HG02642 (cell line): Measurements from ENCODE around the gene USHBP1.

Experiments used
- ATAC-seq: cut with Tn5 transposase; IDR thresholded peaks from one replicate; pipeline ENCODE4 v1.9.1; 2021; ENCODE audit warnings: mild to moderate bottlenecking; ENCODE audit not compliant: unreplicated experiment, poor library complexity

Gene USHBP1

DNA sequence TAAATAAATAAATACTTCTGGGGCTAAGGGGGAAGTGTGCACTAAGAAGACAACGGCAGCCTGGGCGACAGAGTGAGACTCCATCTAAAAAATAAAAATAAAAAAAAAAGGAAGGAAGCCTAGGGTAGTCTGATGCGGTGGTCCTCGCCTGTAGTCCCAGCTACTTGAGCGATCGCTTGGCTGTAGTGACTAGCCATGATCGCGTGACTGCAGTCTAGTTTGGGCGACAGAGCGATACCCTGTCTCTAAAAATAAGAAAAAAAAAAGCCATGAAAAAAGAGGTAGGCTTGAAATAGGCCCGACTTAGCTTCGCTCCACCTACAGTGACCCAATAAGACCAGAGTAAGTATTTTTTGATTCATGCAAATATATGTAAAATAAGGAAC lies 2.0 kb upstream of the USHBP1 start:
- peak; percentile 15 for ATAC-seq

DNA sequence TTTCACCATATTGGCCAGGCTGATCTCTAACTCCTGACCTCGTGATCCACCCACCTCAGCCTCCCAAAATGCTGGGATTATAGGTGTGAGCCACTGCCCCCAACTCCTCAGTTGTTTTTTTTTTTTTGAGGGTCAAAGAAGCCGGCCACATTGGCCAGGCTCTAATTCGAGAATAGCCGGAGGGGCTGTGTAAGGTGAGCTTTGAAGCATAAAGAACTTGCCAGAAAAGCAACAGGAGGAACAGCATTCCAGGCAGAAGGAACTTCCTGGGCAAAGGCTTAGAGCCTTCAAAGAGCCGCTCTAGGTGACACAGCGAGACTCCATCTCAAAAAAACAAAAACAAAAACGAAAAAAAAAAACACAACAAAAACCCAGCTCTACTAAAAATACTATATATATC lies 1.5 kb upstream of the USHBP1 start:
- no peak for ATAC-seq

DNA sequence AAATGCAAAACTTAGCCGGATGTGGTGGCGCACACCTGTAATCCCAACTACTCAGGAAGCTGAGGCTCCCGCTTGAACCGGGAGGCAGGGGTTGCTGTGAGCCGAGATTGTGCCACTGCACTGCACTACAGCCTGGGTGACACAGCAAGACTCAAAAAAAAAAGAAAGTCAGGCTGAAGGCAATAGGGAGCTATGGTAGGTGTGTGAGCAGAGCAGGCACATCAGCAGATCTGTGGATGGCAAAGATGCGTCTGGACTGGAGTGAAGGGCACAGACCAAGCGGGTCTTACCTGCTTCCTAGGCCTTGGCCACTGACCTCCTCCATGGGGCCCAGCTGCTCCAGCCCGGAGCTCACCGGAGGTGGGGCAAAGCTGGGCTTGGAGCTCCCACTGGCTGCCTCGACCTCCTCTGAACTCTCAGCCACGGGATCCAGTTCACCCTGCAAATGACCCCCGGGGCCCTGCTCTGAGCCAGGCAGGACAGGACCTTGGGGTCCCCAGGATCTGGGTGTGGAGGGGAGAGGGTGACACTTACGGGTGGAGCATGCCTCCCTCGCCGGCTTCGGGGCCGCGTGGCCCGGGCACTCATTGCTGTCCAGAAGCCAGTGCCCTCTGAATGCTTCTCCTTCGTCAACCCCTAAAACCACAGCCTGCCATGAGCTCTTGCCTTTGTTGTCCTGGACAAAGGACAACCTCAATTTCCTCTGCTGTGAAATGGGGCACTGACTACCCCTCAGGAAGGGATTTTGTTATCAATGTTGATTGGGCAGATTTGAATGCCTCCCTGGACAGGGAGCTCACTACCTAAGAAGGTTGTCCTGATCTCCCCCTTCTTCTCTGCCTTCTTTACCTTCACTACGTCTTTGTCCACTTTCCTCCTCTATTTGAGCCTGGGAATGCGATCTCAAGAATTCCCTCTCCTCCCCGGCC lies 569 bp downstream of the USHBP1 start:
- no peak for ATAC-seq

DNA sequence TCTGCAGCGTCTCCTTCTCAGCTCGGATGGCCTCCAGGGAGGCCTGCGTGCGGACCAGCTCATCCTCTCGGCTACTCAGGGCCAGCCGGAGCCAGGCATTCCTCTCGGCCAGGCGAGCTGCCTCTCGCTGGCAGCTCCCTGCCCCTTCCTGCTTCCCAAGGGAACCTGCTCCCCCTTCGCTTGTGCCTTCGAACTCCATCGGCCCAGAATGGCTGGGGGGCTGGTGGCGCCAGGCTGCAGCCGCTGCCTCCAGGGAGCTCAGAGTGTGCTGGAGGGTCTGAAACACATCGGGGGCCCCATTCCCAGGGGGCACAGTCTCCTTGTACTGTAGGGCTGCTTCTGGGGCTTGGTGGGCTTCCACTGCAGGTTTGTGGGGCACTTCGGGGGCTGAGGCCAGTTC lies 2.0 kb downstream of the USHBP1 start:
- ATAC-seq = no peak

DNA sequence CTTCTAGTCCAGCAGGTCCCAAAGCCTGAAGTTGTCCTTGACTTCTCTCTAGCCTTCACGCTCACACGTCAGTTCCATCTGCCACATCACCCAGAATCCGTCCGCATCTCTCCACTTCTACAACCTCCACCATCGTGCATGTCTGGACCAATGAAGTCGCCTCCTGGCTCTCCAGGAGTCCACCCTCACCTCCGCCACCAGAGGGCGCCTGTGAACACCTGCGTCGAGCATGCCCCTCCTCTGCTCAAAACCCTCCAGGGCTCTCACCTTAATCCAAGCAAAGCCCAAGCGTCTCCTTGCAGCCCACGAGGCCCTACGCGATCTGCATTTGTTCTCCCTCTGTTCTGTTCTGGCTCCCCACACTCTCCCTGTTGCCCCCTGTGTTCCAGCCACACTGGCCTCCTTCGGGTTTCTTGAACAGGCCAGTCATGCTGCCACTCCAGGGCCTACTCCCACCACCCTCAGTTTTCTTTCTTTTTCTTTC lies 3.7 kb downstream of the USHBP1 start:
- ATAC-seq = peak; percentile 74

DNA sequence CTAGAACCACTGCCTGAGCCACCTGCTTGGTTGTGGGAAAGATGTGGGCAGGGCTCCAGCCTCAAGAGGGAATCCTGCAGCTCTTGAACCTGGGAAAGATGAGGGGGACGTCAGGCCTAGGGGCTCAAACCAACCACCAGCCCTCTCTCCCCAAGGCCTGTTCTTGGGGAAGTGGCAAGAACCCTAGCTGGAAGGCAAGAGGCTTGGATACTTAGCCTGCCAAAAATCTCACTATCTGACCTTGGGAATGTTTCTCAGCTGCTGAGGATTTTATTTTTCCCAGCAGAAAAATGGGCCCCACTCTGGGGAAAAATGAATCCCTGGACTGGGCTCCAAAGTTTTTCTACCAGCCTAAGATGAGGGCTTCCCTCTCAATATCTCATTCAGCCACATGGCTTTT lies 4.6 kb downstream of the USHBP1 start:
- ATAC-seq = no peak

DNA sequence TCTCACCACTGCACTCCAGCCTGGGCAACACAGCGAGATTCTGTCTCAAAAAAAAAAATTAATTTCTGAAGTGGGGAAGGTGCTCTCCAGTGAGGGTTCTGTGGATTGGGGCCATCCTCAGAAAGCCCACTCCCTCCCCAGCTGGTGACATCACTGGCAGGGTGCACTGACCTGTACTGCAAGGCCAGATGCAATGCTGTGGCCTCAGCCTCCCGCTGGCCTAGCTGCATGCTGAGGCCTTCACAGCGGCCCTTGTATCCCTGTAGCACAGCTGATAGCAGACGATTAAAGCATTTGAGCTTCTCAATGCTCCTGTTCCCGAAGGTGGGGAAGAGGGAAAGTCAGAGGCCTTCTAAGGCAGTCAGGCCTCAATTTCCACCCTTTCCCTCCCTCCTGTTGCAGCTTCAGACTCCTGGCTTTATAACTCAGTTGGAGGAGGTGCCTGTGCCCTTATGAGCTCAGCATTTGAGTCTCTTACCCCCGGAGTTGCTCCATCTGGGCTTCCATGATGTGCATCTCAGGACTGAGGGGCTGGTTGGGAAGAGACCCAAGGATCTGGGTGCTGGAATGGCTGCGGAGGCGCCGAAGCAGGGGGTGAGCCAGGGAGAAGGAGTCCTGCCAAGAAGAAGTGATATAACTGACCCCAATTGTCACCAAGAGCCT lies 5.3 kb downstream of the USHBP1 start:
- ATAC-seq = no peak

DNA sequence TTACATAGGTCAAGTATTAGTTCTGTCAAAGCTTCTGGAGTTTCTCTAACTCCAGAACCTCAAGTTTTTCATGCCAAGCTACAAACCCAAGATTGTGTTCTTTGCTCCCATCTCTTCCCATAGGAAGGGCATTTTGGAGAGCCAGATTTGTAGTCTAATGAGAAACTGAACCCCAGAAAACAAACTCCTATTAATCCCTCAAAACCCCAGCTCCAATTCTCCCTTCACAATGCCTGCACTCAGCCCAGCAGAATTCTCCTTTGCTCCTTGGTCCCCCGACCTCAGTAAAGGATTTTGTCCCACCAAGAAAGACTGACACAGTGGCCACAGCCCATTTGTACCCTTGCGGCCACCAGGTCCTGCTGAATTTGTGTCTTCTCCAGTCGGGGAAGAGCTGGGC lies 8.4 kb downstream of the USHBP1 start:
- ATAC-seq = no peak

DNA sequence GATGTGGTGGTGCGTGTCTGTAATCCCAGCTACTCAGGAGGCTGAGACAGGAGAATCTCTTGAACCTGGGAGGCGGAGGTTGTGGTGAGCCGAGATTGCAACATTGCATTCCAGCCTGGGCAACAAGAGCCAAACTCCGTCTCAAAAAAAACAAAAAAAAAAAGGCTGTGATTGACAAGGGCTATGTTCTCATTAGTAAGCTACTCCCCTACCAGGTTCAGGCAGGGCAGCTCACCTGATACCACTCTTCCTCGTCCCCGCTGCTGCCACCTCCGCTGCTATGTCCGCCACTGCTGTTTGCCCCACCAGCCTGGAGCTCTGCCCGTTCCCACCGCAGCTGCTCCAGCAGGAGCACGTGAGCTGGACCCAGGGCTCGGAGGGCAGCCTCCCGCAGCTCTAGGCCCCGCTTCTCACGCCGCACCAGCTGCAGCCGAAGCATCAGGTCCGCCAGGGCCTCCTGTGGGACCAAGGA lies 9.4 kb downstream of the USHBP1 start:
- ATAC-seq = no peak

DNA sequence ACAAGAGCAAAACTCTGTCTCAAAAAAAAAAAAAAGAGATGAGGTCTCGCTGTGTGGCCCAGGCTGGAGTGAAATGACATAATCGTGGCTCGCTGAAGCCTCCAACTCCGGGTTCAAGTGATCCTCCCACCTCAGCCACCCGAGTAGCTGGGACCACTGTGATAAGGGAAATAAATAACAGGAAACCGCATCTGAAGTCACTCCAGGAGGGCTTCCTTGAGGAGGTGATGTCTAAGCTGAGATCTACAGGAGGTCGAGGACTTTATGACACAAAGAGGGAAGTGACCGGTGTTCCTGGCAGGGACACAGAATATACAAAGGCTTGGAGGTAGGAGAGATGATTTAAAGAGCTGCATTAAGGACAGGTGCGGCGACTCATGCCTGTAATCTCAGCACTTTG lies 9.9 kb downstream of the USHBP1 start:
- no peak for ATAC-seq

DNA sequence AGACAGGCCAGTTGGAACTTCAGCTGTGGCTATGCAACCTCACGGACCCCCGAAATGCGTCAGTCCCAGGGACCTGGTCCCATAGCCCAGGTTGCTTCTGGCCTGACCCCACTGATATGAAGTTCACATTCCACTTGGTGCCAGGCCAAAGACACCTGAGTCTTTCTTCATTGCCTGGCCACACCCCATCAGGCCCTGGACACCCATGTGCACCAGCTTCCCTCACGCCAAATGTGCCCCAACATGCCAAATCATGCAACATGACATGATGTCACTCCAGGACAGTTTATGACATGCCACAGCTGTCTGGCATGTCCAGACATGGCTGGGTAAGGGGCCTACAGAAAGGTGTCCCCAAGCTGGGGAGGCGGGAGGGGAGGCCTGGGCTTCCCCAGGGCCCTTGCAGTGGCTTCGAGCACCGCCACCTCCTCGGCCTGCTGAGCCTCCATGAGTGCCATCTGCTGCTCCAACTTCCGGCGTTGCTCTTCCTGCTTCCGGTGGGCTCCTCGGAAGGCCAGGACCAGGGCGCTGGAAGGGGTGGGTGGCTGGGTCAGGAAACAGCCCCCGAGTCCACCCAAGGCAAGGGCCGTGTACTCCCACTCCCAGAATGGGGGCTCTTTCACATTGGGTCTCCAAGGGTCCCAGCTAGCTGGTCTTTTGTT lies 14.5 kb downstream of the USHBP1 start:
- ATAC-seq = no peak

DNA sequence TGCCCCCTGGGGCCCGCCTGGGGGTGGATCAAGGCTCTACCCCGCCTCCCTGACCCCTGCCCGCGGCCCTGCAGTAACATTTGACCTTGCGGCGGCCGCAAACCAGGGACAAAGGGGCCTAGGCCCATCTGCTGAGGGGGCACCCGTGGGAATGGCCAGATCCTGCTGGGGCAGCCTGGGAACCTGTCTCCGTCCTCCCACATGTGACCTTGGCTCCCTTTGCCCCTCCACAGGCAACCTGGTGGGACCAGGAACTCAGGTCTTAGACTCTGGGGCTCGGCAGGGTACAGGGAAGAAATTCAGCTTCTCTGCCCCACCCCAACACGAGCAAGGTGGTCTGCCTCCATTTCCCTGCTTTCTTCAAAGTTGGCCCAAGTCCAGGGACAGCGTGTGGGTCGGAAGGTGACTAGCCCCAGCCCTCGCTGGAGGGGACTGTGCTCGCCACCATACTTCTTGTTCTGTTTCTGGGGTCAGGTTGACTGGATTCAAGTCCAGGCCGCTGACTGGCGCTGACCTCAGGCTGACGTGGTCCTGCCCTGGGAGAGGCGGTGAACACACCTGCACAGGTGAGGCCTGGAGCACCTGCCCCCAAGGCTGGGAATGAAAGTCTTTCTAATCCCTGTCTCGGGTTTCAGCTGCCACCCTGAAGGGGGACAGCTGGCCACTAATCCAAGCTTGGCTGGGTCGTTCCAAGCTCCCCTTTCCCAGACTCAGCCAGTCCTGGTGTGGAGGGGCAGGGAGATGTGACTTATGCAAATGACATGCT lies 16.4 kb downstream of the USHBP1 start:
- no peak for ATAC-seq

DNA sequence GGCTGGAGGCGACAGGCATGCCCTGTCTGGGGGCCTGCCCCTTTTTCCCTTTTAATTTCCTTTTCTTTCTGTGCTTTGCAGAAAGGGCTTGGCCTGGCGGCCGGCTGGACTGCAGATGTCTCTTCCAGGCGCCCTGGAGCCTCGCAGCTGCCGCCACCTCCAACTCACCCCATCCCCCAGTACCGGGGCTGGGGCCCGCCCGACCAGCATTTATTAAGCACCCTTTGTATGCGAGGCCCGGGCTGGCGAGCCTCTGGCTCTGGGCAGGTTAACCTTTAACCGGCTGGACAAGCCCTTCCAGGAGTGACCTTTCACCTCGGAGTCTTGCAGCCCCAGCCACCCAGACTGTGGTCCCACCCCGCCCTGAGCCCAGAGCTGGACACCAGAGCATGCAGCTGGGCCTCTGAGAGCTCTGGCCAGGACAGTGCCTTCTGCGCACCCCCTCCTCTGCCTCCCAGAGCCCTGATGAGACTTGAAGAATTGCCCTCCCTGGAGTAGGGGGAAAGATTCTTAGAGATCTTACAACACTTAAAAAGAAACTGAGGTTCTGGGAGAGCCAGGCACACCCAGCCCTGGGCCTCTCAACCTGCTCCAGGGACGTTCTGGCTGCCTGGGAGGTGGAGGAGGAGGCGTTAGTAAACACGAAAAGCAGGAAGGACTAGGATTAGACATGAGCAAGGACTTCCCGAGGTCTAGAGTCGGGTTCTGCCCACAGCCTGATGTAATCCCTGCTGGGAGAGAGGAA lies 17.7 kb downstream of the USHBP1 start:
- ATAC-seq = no peak

DNA sequence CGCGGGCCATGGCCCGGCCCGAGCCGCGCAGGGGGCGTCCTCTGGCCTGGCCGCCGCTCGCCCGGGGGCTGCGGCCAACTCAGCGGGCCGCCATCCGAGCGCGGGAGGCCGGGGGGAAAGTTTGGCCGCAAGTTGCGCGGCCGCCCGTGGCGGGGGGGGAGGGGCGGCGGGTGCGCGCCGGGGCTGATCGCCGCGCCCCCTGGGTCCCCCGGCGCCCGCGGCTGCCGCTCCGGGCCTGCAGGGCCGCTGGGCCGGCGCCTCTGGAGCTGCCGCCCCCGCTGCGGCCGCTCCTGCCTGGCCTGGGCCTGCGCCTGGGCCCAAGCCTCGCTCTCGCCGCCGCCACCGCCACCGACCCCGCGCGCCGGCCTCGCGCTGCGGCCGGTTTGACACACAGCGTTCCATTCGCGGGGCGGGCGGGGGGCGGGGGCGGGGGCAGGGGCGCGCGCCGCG lies 19.0 kb downstream of the USHBP1 start, which contains the start of gene NR2F6:
Gene NR2F6, minus strand, starts transcription at position 385 of the 450 bp plus-strand sequence. CDS start 699 bp downstream, outside the sequence.
- no peak for ATAC-seq

DNA sequence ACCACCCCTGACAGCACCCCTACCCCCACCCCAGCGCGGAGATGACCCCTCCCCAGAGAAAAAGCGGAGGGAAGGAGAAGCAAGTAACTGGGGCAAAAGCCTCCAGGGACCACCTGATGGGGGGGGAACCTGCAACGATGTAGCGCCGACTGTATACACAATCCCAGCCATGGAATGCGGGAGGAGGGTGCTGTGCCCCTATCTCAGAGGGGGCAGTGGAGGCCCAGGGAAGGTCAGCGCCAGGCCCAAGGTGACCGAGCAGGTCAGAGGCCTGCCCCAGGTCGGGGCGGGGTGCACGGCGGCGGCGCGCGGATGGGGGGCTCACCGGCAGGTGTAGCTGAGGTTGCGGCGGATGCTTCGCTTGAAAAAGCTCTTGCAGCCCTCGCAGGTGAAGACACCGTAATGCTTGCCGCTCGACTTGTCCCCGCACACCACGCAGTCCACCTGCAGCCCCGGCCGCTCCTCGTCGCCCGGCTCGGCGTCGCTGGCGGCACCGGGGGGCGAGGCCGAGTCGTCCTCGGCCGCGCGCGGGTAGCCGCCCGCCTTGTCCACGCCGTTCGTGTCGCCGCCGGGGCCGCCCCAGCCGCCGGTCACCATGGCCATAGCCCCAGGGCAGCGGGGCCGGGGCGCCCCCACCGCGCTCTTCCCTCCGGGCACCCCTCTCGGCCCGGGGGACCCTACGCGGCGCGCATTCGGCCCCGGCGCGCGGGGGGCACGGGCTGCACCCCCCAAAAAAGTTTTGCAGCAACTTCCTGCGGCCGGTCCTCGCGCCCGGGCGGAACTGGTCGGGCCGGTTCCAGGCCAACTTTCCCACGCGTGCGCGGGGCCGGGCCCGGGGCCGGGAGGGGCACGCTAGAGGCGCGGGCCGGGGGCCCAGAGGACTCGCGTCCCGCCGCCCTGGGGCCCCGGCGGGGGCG lies 19.7 kb downstream of the USHBP1 start:
- peak; percentile 11 for ATAC-seq

DNA sequence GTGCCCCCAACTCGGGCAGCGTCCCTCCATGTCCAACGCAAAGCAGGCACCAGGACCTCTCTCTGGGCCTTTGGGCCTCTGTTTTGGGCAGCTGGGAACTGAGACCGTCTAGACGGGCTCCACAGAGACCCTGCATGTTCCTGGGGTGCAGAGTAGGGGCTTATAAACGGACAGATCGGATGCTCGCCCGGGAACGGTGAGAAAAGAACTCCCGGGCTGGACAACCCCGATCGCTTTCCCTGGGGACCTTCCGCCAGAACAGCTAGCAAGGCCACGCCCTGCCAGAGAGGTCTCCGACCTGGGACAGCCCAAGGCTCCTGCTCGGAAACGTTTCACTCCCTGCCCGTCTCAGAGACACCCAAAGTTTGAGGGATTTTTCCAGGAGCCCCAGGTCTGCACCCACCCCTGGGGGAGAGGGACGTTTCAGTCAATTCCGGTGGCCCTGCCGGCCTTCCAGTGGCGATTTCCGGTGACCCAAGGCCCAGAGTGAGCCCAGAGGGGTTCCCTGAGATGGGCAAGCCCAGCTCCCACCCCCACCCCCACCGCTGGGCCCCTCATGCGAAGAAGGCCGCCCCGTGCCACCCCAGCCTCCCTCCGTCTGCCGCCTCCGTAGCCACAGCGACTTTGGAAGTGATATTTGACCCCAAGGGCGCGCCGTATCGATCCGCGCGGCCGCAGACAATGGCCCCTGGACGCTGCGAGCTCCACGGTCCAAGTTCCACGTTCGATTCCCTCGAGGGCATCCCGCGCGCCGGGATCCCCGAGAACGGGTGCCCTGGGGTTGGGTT lies 20.5 kb downstream of the USHBP1 start:
- ATAC-seq = no peak

DNA sequence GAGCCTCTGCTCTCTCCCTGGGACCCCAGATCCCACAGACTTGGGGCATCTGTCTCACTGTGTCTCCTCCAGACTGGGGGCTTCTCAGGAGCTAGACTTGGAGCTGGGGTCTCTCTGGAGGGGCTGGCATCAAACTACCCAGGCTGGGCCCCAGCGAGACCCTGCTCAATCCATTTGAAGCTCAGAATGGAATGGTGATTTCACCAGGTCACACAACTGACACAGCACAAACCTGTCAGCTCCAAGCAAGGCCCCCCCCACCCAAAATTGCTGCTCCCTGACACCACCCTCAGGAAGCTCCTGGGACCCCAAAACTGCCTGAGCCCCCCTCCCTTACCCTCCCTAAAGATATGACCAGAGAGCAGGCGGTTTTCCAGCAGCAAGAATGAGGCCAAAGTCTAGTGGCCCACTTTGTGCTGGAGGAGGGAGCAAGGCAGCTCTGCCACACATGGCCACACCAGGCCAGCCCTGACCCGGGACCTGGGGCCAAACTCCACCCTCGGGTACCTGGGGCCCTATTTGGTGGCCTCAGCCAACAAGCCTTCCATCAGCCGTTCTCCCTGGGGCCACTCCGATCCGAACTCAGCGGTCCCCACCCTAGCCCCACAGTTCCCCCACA lies 21.2 kb downstream of the USHBP1 start:
- no peak for ATAC-seq
